NCI-H226 (cell line): ENCODE results near the gene C1D.
A peak's percentile ranks its signal among the peaks of the same experiment; 100 is the strongest.

ENCODE experiments used
- DNase-seq: peaks from one replicate; pipeline ENCODE4 v3.0.0-alpha.2; 2015

C1D gene

DNA sequence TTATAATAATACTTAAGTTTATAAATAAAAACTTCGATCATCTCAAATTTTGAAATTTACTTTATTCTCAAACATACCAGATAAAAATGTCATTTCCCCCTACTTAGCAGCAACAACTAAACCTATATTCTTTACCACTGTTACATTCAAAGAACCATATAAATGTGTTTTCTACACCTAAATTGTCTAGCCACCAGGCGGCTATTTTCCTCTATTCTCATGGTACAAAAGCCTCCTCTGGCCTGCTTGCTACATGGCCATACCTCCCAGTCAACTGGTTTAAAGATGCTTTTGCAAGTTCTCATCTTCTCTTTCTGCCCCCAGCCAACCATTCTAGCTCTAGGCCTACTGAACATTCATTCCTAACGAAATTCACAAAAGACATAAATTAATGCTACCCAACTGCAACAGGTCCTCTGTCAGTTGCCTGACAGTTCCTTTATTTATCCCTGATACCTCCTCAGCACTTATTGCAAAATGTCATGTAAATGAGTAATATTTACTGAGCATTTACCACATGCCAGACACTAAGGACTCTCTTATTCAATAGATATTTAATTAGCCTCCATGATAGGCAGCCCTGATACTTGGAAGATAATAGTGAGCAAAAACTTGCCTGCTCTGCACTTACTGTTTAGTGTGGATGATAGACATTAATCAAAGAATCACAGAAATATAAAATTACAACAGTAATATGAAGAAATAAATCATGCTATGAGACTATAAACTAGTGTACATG is 5.0 kb downstream of the C1D start:
- DNase-seq: no peak

DNA sequence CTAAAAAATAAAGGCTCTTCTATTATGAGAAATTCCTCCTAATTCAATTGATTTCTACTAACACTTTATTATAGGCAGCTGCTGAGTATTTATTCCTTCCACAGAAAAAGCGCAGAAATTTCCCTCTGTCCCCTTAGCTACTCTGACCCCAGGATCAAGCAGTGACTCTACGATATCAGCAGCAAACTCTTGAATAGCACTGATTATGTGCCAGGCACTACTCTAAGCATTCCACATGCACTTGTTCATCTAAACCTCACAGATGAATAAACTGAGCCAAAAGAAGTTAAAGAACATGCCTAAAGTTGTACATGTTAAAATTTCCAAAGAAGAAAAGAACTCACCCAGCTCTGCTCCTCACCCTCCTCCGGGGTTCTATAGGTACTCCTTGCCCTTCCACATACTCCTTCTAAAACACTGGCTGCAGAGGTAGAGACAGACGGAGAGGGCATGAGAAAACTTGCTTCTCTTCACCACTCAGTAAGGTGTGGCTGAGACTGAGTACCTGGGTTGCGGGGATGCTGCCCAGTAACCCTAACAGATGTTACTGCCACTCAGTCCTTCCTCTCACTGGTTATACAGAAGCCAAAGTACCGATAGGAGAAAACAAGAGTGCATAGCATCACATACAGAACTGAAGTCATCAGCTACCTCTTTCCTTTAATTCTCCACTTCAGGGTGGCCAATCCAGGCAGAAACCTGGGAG is 9.9 kb downstream of the C1D start:
- no peak for DNase-seq

DNA sequence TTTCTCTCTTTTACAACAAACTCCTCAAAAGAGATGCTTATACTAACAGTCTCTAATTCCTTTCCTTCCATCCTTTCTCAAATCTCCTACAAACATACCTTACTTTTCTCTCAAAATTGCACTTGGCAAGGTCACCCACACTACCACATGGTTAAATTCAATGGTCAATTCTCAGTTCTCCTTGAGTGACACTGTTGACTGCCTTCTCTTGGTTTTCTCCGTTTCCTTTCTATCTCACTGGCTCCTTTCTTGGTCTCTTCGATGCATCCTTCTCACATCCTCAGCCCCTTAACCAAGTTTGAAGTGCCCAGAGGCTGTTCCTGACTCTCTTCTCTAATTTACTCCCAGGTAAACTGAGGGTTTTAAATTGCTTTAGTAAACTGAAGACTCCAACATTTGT is 12.5 kb downstream of the C1D start:
- DNase-seq: no peak

DNA sequence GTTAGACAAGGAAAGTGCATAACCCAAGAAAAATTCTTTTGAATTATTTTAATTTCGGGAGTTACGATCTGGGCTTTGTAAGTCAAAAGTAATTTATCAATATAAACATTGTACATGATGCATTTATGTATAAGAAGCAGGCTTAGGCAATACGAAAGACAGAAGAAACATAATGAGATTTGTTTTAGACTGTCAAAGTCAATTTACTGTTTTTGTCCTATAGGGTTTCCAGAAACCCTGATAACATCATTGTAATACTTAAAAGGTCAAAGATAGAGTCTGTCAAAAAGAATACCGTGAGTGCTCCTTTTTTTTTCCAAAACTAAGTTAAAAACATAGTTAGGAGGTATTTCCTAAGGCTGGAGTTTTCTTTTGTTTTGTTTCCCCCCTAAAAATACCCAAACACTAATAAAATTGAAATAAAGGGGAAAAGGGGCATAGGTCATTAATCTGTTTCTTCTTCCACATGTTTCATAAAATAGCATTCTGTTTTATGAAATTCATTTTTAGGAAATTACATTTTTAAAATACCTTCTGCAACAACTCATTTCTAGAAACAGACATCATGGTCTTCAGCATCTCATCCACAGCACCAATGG is 16.1 kb downstream of the C1D start:
- no peak for DNase-seq

DNA sequence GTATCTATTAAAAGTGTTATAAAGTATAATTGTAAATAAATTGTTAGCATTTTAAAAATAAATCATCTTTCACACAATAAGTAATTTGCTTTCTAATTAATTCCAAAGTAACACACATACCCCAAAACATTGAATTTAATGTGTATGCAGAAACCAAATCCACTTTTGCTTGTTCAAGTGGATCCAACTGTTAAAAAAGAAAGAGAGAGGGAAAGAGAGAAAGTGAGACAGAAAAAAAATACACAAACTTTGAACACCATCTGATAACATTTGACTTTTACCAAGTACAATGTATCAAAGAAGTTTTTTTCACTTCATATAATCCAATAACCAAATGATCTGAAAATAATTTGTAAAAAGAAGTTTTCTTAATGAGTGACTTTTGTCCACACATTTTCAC is 16.6 kb downstream of the C1D start:
- DNase-seq: no peak

DNA sequence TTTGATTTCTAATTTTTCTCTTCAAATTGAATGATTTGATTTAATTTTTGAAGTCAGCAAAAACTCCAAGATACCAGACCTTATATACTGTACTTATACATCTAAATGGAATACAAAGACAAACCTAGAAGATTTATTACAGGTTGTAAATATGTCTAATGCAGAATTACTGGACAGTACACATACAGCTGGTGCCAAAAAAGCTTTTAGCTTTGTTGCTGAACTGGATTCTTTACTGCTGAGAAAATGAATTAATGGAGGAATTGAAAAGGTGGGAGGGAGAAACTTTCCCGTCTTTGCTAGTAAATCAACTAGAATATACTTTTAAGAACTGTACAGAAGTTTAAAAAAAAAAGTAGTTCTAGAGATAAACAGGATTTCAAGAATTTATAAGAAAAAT is 17.5 kb downstream of the C1D start:
- DNase-seq: no peak

DNA sequence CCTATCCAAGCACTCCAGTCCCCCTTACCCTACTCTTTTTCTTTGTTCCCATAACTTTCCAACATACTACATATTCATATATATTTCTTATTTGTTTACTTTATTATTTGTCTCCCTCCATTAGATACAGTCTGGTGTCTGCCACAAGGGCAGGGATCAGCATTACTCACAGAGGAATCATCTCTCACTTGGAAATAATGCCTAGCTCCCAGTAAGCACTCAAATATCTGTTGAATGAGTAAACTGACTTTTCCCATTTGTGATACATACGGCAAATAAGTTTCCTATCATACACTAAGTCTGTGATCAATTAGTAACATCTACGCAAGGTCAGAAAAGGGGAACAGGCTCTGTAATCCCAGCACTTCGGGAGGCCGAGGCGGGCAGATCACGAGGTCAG is 18.7 kb downstream of the C1D start:
- DNase-seq: peak; percentile 62

DNA sequence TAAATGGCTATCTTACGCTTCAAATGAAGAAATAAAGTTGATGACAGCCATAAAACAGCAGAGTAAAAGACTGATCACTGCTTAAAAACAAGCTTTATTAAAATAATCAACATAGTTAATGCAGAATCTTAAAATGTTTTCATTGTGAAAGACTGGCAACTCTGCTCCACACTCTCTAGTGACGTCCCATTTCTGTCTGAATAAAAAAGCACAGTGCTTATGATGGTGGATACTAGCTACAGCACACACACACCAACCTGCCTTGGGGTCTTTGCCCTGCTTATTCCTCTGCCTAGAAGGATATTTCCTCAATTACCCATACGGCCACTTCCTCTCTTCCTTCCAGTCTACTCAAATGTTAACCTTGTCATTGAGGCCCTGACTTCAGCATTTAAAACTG is 19.1 kb downstream of the C1D start:
- DNase-seq: no peak

DNA sequence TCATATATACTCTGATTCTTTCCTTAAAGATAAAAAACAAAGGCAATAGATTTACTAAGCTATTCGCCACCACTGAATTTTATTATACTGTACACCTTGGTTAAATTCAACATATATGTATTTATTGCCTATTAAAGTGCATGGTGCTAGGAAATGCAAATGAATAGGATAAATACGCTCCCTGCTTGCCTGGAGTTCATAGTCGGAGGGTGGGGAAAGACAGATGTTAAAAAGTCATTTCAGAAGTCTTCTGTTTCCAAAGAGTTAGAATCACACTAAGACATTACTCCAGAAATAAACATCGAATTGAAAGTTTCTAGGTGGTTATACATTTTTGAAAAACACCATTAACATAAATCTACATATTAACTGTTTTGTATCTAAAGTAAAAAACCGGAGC is 19.8 kb downstream of the C1D start:
- DNase-seq: no peak

DNA sequence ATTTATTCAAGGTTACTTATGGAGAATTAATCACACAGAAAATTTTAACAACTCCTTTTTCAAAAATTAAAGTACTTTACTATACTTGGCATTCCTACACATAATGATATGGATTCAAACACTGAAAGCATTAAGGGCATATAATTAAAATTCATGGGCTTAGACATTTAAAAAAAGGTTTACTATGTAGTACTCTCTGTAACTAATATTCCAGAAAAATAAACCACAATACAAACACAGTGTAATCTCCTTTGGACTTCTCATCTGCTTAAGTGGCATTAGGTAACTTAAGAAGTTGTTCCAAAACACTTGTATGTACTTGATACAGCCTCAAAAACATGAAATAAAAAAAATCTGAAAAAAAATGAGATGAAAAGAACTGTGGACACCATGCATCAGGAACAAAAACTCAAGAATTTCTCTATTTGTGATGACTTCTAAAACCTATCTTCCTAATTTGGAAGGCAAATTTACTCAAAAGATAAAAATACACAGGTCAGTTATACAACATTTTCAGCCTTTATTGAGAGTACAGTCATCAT is 21.0 kb downstream of the C1D start:
- DNase-seq: no peak

DNA sequence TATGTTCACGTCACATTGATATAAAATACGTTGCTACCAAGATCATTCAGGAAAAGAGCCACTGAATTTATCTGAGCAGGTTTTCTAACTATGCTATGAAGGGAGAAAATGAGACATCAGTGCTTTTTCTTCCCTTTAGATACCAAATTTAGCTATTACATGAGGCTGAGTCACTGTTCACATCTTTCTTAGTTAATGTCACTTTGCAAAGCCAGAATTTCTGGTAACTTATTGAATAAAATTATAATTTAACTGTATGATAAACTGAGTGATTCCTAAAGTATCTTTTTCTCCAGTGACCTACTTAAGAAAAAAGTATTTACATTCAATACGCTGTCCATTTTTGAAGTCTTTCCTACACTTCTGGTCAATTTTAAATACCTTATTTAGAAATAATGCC is 22.7 kb downstream of the C1D start:
- no peak for DNase-seq

DNA sequence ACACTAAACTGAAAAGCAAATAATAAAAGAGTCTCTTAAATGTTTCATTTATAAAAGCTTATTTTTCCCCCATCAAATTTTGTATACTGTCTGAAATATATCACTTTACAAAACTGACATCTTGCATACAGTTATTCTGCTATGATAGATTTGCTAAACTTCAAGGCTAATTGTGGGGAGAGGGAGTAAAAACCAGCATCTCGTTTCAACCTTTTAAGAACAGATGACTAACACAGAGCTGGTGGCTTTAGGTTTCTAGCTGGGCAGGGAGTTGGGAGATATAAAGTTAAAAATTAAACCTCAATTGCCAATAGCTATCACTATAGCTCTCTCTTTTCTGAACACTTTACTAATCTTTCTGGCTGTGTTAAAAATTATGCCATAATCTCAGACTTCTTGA is 23.5 kb downstream of the C1D start:
- DNase-seq: no peak

DNA sequence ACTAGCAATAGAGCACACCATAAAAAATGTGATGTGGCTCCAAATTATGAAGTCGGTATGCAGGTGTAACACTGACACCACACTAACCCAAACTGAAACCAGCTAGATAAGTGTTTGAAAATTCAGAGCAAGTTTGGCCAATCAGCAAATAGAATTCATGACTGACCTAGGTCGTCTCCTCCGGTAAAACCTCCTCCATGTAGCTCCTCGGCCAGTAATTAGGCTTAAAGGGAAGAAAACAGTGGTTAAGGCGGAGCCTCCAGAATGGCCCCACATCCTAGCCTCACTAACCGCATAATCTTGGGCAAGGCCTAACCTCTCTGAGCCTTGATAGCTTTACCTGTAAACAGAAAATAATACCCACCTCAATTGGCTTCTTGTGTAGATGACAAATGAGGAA is 30.1 kb downstream of the C1D start:
- DNase-seq: no peak

DNA sequence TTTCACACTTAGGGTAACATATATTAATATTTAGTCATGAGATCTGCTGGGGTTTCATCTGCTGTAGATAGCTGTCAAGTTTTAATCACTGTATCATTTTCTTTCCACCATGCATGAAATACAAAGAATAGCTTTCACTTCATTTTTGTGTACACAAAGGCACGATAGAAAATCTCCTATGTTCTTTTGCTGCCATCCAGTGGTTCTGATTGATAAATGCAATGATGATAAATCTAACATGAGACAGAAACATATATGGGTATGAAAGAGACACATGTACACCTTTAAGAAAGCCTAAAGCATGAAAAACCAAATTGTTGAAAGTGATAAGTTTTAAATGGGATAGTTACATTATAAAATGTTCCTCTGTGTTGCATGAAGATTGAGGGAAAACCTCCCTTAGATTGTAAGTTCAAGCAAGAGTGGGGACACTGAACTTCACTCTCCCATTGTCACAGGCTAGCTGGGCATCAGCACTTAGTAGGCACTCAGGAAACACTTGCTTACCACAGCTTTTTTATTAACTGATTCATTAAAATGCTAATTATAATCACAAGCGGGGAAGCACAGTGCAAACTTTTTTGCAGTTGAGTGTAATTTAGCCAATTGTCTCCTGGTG is 31.2 kb downstream of the C1D start:
- DNase-seq: peak; percentile 20

DNA sequence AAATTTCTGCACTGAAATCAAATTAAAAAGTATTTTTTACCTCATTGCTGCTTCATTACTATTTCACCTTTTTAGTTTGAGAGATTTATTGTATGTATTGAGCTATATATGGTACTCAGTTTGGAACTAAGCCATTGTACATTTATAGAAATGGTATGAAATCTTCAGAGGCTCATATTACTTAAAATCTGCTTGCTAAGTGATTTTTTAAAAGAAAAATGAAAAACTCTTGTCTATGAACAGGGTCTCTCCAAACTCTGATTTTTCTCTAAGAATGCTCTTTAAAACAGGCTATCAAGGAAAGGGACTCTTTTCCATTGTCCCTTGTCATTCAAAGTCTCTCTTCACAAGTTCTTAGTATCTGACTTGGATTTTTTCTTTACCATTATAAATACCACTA is 31.8 kb downstream of the C1D start:
- DNase-seq: no peak

DNA sequence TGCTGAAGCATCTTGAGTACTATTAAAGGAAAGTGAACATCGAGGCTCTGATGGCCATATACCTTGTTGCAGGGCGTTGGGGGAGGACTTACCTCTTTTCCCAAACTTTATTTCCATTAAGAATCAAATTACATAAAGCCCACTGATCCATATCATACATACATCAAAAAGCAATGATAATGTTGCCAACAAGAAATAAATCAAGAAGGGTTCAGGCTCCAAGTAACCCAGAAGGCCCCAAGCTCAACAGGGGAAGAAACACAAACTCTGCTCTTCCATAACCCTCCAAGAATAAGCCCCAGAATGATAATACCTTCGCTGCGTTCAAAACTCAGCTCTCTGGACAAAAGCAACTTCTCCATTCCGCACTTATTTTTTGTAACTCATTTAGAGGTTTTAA is 32.3 kb downstream of the C1D start:
- no peak for DNase-seq

DNA sequence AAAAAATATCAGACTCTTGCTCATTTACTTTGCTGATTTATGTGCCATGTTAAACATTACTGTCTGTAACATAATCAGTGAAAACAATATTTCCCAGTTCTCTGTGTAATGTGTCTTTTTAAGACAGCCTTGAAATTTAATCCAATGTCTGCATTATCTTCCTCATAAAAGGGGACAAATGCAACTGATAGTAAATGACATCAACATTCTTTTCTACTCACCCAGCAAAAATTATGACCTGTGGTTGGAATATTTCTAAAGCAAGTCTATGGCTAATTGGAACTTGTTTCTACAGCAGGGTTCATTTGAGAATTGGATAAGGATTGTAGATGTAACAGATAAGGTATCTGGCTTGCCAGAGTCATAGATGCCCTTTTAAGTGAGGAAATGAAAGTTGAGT is 34.8 kb downstream of the C1D start:
- no peak for DNase-seq

DNA sequence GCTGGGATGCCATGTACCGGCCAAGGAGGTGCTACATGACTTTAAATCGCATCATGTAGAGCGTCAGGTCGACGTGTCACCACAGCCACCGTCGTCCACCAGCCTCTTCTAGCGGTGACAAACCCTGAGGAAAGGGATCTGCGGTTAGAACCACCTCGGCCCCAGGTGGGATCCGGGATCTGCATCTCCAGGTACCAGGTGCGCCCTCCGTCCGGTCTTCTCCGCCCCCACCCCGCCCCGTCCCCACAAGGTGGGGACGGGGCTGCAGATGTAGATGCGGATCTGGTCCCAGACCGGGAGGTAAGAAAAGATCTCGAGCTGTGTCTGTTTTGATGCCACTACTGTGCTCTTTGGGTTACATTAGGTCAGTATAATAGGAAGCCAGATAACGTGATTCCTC is 38.4 kb downstream of the C1D start:
- no peak for DNase-seq

DNA sequence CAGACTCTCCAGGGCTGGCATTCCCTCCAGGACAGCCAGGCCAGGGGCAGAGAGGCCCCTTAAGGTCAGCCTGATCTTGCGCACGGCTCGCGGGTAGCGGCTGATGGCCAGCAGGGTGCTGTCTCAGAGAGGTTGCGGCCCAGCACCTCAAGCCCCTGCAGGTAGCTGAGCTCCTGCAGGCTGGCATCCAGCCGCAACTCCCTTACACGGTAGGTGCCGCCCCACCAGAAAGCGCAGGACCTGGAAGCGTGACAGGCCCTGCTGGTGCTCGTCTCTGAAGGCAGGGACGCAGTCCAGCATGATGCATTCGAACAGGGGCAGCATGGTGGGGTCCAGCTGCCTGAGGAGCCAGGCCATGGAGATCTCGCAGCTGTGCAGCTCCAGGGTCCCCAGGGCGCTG is 38.9 kb downstream of the C1D start:
- DNase-seq: no peak

DNA sequence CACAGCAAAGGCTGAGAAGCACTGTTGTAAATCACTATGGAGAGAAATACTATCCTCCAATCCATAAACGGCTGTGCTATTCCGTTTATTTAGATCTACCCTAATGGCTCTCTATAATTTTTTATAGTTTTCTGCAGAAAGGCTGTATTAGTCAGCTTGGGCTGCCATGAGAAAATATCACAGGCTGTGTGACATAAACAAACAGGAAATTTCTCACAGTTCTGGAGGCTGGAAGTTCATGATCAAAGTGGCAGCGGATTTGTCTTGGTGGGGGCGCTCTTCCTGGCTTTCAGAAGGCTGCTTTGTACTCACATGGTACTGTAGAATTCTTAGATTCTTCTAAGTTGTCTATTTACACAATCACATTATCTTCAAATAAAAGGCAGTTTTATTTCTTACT is 44.1 kb downstream of the C1D start:
- DNase-seq: no peak

DNA sequence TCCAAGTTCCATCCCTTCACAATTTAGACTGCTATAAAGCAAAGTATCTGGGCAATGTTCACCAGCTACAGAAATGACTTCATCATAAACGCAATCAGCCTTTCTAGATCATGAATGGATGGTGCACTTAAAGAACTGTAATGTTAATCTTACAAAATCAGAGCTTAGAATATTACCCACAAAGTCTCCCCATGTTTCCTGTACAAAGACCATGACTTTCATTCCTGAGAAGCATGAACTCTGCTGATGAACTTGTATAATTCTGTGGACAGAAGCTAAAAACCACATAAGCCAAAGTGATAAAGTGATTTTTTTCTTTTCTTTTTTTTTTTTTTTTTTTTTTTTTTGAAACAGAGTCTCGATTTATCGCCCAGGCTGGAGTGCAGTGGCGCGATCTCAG is 53.3 kb downstream of the C1D start:
- no peak for DNase-seq

DNA sequence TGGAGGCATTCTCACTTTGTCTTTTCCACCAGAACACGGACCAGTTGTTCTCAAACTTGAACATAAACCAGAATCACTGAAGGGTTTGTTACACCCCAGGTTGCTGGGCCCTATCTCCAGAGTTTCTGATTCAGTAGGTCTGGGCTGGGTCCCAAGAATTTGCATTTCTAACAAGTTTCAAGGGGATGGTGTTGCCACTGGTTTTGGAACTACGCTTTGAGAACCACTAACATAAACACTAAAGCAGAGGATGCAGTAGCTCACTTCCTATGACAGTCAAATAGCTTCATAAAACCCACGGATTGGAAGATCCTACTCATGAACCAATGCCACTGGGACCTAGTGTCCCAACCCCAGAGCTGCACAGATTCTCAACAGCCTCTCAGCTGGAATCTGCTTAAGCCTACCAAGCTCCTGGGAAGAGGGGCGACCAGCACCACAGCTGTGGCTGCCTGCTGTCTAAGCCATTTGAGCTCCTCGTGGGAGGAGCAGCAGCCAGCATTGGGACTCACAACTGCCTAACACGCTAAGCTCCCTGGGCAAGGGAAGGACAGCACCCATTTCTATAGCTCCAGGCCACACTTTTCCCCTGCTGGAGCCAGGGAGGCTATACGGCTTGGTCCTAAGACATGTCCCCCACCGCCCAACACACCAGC is 62.5 kb downstream of the C1D start:
- DNase-seq: no peak

DNA sequence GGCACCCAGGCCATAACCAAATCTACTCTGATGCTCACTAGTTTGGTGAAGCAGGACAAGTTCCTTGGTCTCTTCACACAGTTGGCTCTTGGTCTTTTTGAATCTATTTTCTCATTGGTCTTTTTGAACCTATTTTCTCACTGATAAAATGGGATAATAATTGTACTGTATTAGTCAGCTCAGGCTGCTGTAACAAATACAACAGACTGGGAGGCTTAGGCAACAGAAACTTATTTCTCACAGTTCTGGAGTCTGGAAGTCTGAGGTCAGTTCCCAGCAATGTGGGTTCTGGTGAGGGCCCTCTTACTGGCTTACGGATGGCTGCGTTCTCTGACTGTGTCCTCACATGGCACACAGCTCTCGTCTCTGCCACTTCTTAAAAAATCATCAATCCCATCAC is 63.5 kb downstream of the C1D start:
- DNase-seq: no peak
